ENCODE measurements around the gene FOXD4L3. TPM values are rescaled to one million over a fixed set of nuclear protein-coding genes. Genes with fewer than 3 reads are reported as not detected.
"Not testable (repeated sequence)": the region's sequence is repeated elsewhere in the genome, so short reads cannot be mapped to it uniquely, and the experiment has no call there.

The FOXD4L3 gene
- total RNA-seq, result not detected
- 0.18 TPM for polyA plus RNA-seq (ENCODE audit: insufficient read depth, low read depth, low replicate concordance)
- long read RNA-seq, donor 1, result 0 reads
- long read RNA-seq, donor 2, result 0 reads

- H3K27me3 ChIP-seq; H3K27ac ChIP-seq; H3K9me3 ChIP-seq; H3K4me1 ChIP-seq; H3K36me3 ChIP-seq (ENCODE audit: low read depth, missing control alignments); DNase-seq; intact Hi-C loops (cut with DNase I; ENCODE audit: low total_unique reads); H3K4me3 ChIP-seq: not testable (repeated sequence)
- WGBS, 2 donors, result 5% methylated on average over 4 of the region's 15 CpGs; no CpG with 5 or more reads in 1 of the 2 donors
These were observed at the start of gene FOXD4L3 for GRCh38 chr9:68302567-68302966. Gene FOXD4L3, plus strand, starts transcription at chr9:68302867. Its CDS starts 85 bp downstream, at chr9:68302952.

GRCh38 chr9:68281041-68281440, 21.6 kb upstream of the FOXD4L3 start:
- WGBS, 2 donors, result 89% methylated on average over 11 of the region's 16 CpGs; no CpG with 5 or more reads in 1 of the 2 donors
- intact Hi-C loops (cut with DNase I; ENCODE audit: low total_unique reads); H3K4me1 ChIP-seq; DNase-seq; H3K27ac ChIP-seq; H3K9me3 ChIP-seq; H3K4me3 ChIP-seq; H3K27me3 ChIP-seq; H3K36me3 ChIP-seq (ENCODE audit: low read depth, missing control alignments): not testable (repeated sequence)

GRCh38 chr9:68303771-68304170, 1.1 kb downstream of the FOXD4L3 start:
- DNase-seq; H3K36me3 ChIP-seq (ENCODE audit: low read depth, missing control alignments); H3K4me1 ChIP-seq; intact Hi-C loops (cut with DNase I; ENCODE audit: low total_unique reads); H3K27me3 ChIP-seq; H3K9me3 ChIP-seq; H3K4me3 ChIP-seq; H3K27ac ChIP-seq: not testable (repeated sequence)
- WGBS, 2 donors, result no CpG with 5 or more reads among the region's 30 CpGs

- H3K27me3 ChIP-seq; H3K27ac ChIP-seq; H3K4me3 ChIP-seq; H3K36me3 ChIP-seq (ENCODE audit: low read depth, missing control alignments); H3K9me3 ChIP-seq; intact Hi-C loops (cut with DNase I; ENCODE audit: low total_unique reads); H3K4me1 ChIP-seq; DNase-seq: not testable (repeated sequence)
- 11% methylated on average over 13 of the region's 21 CpGs; no CpG with 5 or more reads in 1 of the 2 donors for WGBS, 2 donors
These were observed 1.5 kb downstream of the FOXD4L3 start for GRCh38 chr9:68304212-68304611.

GRCh38 chr9:68304777-68305176, 2.1 kb downstream of the FOXD4L3 start:
- intact Hi-C loops (cut with DNase I; ENCODE audit: low total_unique reads); H3K4me3 ChIP-seq; H3K27ac ChIP-seq; H3K36me3 ChIP-seq (ENCODE audit: low read depth, missing control alignments); DNase-seq; H3K27me3 ChIP-seq; H3K4me1 ChIP-seq; H3K9me3 ChIP-seq: not testable (repeated sequence)
- 18 to 25% methylated on average over 3 of the region's 4 CpGs for WGBS, 2 donors

DNA sequence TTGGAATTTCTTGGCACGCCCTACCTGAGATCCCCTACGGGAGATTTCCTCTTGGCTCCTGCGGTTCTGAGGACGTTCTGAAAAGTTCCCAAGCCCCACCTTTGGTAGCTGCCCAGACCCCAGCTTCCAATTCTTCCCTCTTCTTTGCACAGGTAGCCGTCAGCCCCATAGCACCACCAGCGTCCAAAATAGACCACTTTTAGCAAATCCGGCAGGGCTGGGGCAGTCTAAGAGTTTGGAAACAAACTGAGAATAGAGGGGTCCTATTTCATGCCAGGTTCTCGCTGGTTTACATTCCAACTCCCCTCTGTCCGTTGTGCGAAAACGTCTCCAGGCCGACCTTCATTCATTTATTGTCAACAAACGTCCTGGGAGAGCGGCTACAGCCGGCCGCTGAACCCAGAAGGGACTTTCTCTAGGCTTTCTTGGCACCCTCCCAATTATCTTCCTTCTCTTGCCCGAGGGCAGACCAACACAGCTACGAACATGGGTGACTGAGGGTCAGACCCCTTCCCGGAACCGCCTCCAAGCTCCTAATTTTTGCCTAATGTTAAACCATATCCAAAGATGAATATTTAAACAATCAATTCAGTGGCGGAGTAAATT, 3.1 kb downstream of the FOXD4L3 start:
- H3K9me3 ChIP-seq; H3K27me3 ChIP-seq; intact Hi-C loops (cut with DNase I; ENCODE audit: low total_unique reads); H3K4me1 ChIP-seq; H3K27ac ChIP-seq; DNase-seq; H3K36me3 ChIP-seq (ENCODE audit: low read depth, missing control alignments); H3K4me3 ChIP-seq: not testable (repeated sequence)
- 22% methylated on average over 9 of the region's 21 CpGs; no CpG with 5 or more reads in 1 of the 2 donors for WGBS, 2 donors

DNA sequence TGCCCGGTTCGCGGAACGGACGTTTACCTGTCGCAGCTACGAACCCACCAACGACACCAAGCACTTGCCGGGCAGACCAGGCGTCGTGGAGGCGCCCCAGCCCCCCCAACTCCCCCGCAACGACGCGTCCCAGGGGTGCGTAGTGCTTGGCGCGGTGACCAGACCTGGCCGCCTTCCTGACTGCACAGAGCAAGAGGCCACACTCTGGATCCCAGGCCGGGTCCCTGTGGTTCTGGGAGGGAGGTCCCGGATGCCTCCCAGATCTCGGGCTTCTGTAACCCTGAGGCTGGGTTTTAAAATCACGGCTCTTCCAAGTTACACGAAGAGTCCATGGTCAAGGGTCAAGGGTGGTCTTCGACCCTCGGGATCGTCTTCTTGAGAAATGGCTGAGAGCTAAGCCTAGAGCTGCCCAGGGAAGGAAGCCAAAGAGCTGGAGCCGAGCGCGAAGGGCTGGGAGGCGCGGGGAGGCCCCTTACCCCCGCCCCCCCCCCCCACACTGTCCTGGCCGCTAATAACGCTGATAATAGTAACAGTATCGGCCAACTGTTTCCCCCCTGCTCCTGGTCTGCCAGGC, 3.8 kb downstream of the FOXD4L3 start:
- 21% methylated on average over 7 of the region's 37 CpGs; no CpG with 5 or more reads in 1 of the 2 donors for WGBS, 2 donors
- H3K9me3 ChIP-seq; H3K36me3 ChIP-seq (ENCODE audit: low read depth, missing control alignments); H3K27me3 ChIP-seq; DNase-seq; H3K27ac ChIP-seq; H3K4me3 ChIP-seq; H3K4me1 ChIP-seq; intact Hi-C loops (cut with DNase I; ENCODE audit: low total_unique reads): not testable (repeated sequence)

DNA sequence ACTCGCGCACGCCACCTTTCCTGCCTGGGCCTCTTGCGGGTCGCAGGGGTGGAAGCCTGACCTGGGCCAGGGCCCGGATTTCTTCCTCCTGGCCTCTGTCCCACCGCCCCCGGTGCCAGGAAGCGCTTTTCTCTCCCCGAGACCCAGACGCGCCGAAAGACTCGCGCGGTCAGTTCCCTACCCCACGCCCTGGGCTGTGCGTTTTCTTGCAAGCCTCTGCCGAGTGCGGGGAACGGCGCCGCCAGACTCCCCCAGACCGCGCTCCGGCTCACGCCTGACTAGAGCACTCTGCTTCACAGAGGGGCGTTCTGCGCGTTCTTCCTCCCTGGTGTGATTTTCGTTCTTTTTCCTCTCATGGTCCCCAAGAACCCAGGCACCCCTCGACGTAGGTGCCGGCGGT, 4.5 kb downstream of the FOXD4L3 start:
- H3K9me3 ChIP-seq; H3K4me1 ChIP-seq; H3K4me3 ChIP-seq; intact Hi-C loops (cut with DNase I; ENCODE audit: low total_unique reads); H3K27ac ChIP-seq; DNase-seq; H3K27me3 ChIP-seq; H3K36me3 ChIP-seq (ENCODE audit: low read depth, missing control alignments): not testable (repeated sequence)
- WGBS, 2 donors, result 20% methylated on average over 16 of the region's 35 CpGs; no CpG with 5 or more reads in 1 of the 2 donors

- H3K27me3 ChIP-seq; H3K4me1 ChIP-seq; H3K36me3 ChIP-seq (ENCODE audit: low read depth, missing control alignments); H3K27ac ChIP-seq; intact Hi-C loops (cut with DNase I; ENCODE audit: low total_unique reads); H3K4me3 ChIP-seq; DNase-seq; H3K9me3 ChIP-seq: not testable (repeated sequence)
- 15 to 24% methylated on average over 8 to 20 of the region's 21 CpGs for WGBS, 2 donors
These were observed 5.0 kb downstream of the FOXD4L3 start for GRCh38 chr9:68307654-68308053.

- H3K9me3 ChIP-seq; intact Hi-C loops (cut with DNase I; ENCODE audit: low total_unique reads); H3K4me3 ChIP-seq; DNase-seq; H3K36me3 ChIP-seq (ENCODE audit: low read depth, missing control alignments); H3K27ac ChIP-seq; H3K4me1 ChIP-seq; H3K27me3 ChIP-seq: not testable (repeated sequence)
- WGBS, 2 donors, result no CpG with 5 or more reads among the region's 5 CpGs
These were observed 8.5 kb downstream of the FOXD4L3 start for GRCh38 chr9:68311208-68311607.

DNA sequence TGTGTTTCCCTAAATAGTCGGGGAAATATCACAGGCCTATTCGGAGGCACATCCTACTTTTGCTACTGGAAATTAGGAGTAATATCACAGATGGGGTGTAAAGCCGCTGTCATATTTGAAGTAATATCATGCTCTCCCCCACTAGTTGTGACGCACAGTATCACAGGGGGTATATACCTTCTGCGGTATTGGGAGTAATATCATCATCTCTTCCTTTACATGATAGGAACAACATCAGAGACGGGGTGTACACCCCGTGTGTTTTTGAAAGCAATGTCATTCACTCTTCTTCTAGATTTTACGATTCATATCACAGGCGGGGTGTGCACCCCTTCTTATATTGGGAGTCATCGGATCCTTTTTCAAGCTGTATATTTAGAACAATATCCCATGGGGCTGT, 15.5 kb downstream of the FOXD4L3 start:
- H3K27ac ChIP-seq; H3K27me3 ChIP-seq; DNase-seq; intact Hi-C loops (cut with DNase I; ENCODE audit: low total_unique reads); H3K4me3 ChIP-seq; H3K36me3 ChIP-seq (ENCODE audit: low read depth, missing control alignments); H3K4me1 ChIP-seq; H3K9me3 ChIP-seq: not testable (repeated sequence)
- 53 to 58% methylated on average over 10 of the region's 10 CpGs for WGBS, 2 donors

GRCh38 chr9:68323749-68324148, 21.1 kb downstream of the FOXD4L3 start:
- intact Hi-C loops (cut with DNase I; ENCODE audit: low total_unique reads), result not testable (repeated sequence)
- 64% methylated on average over 5 of the region's 24 CpGs; no CpG with 5 or more reads in 1 of the 2 donors for WGBS, 2 donors

More at GRCh38 chr9:68323749-68324148, 21.1 kb downstream of the FOXD4L3 start:
- not testable (repeated sequence) for DNase-seq; H3K36me3 ChIP-seq (ENCODE audit: low read depth, missing control alignments); H3K27ac ChIP-seq; H3K4me3 ChIP-seq; H3K9me3 ChIP-seq; H3K27me3 ChIP-seq; H3K4me1 ChIP-seq
